ENCODE measurements around the gene TSHZ1. TPM values are rescaled to one million over a fixed set of nuclear protein-coding genes. Genes with fewer than 3 reads are reported as not detected.

TSHZ1 gene
- polyA plus RNA-seq, 2 of the 4 experiments (the other 2 are of a cell fraction) = 2.2 to 3.0 TPM

GRCh38 chr18:75167137-75167536 lies 43.5 kb upstream of the TSHZ1 start:
- TF ChIP-seq MAFK (IDR thresholded peaks at IDR 0.05; ENCODE audit: partially characterized antibody) (no peak), EP300 (IDR thresholded peaks at IDR 0.05) (no peak), PHF8 (IDR thresholded peaks at IDR 0.05; ENCODE audit: borderline replicate concordance, low read depth) (no peak), ZSCAN20 (CRISPR knock-in tag; IDR thresholded peaks at IDR 0.05) (no peak), RARB (CRISPR knock-in tag; IDR thresholded peaks at IDR 0.05) (no peak), MYC (IDR thresholded peaks at IDR 0.05; ENCODE audit: borderline replicate concordance, low read length) (no peak), POLR2A (IDR thresholded peaks at IDR 0.05; ENCODE audit: low read length) (no peak), CBX2 (IDR thresholded peaks at IDR 0.05; ENCODE audit: borderline replicate concordance, low read depth) (no peak), SMC3 (IDR thresholded peaks at IDR 0.05) (no peak), USF2 (IDR thresholded peaks at IDR 0.05) (no peak), NPAS2 (CRISPR knock-in tag; IDR thresholded peaks at IDR 0.05; ENCODE audit: borderline replicate concordance) (no peak)
- TF ChIP-seq, protein P1, sequence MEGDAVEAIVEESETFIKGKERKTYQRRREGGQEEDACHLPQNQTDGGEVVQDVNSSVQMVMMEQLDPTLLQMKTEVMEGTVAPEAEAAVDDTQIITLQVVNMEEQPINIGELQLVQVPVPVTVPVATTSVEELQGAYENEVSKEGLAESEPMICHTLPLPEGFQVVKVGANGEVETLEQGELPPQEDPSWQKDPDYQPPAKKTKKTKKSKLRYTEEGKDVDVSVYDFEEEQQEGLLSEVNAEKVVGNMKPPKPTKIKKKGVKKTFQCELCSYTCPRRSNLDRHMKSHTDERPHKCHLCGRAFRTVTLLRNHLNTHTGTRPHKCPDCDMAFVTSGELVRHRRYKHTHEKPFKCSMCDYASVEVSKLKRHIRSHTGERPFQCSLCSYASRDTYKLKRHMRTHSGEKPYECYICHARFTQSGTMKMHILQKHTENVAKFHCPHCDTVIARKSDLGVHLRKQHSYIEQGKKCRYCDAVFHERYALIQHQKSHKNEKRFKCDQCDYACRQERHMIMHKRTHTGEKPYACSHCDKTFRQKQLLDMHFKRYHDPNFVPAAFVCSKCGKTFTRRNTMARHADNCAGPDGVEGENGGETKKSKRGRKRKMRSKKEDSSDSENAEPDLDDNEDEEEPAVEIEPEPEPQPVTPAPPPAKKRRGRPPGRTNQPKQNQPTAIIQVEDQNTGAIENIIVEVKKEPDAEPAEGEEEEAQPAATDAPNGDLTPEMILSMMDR (IDR thresholded peaks at IDR 0.05) = no peak
- Histone ChIP-seq H3K4me2 (no peak overlapping the region), H3K4me1 (no peaks in the 10 kb centered on the region), H3K9me3 (no peaks in the 10 kb centered on the region), H3K27ac (no peak overlapping the region), H3K4me3 (no peak overlapping the region)
- FAIRE-seq (no peak), DNase-seq (ENCODE audit: low read depth in 1 of 2, low spot score in 1 of 2) (no peak), ATAC-seq (no peak)
- 69% methylated on average over 10 of the region's 10 CpGs for WGBS (ENCODE audit: missing lambda C conversion rate)
- ChIA-PET POLR2A (no interaction called here), CTCF (no interaction called here)

GRCh38 chr18:75167759-75168618 lies 42.6 kb upstream of the TSHZ1 start:
- no peak for DNase-seq (ENCODE audit: low read depth in 1 of 2, low spot score in 1 of 2)
- no peak overlapping the region for H3K4me2 ChIP-seq
- ChIA-PET POLR2A (no interaction called here), CTCF (no interaction called here)
- FAIRE-seq = no peak
- no peak overlapping the region for H3K27ac ChIP-seq
- TF ChIP-seq EHMT2 (IDR thresholded peaks at IDR 0.05; ENCODE audit: low read depth) = no peak
- TF ChIP-seq HOXB13 (CRISPR knock-in tag; IDR thresholded peaks at IDR 0.05; ENCODE audit: low read depth) = no peak
- no peak for ATAC-seq
- H3K4me1 ChIP-seq = no peaks in the 10 kb centered on the region
- H3K9me3 ChIP-seq = no peaks in the 10 kb centered on the region
- 62% methylated on average over 26 of the region's 33 CpGs for WGBS (ENCODE audit: missing lambda C conversion rate)
- H3K4me3 ChIP-seq = no peak overlapping the region

DNA sequence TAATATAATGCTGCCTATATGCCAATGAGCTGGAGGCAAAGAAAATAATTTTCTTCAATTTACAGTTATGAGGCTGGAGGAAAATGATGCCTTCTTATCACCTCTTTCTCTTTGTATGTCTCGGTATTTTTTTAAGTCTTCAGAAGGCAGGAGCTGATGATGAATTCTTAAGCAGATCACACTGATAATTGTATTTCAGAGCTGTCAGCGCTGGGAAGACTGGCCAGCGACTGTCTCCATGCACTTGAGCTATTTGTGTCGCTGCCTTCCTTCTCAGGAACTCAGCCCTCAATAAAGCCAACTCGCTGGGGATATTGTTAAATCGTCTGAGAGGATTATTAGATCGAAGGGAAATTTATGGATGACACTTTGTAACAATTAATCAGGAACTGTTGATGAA lies 42.0 kb upstream of the TSHZ1 start:
- no peak for FAIRE-seq
- TF ChIP-seq JUNB (IDR thresholded peaks at IDR 0.05) (no peak), CBX2 (IDR thresholded peaks at IDR 0.05; ENCODE audit: borderline replicate concordance, low read depth) (no peak), CEBPB (IDR thresholded peaks at IDR 0.05) (no peak), MAZ (IDR thresholded peaks at IDR 0.05; ENCODE audit: borderline replicate concordance, low read depth, low read length) (no peak), ZNF302 (CRISPR knock-in tag; IDR thresholded peaks at IDR 0.05) (no peak), ELK1 (IDR thresholded peaks at IDR 0.05; ENCODE audit: low read depth, low read length) (no peak), TP53 (CRISPR knock-in tag; IDR thresholded peaks at IDR 0.05) (no peak), NPAS2 (CRISPR knock-in tag; IDR thresholded peaks at IDR 0.05; ENCODE audit: borderline replicate concordance) (no peak)
- TF ChIP-seq, protein P2, sequence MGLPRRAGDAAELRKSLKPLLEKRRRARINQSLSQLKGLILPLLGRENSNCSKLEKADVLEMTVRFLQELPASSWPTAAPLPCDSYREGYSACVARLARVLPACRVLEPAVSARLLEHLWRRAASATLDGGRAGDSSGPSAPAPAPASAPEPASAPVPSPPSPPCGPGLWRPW (IDR thresholded peaks at IDR 0.05) = no peak
- DNase-seq (ENCODE audit: low read depth in 1 of 2, low spot score in 1 of 2) = no peak
- POLR2A ChIA-PET = no interaction called here
- H3K4me3 ChIP-seq = no peak overlapping the region
- H3K9me3 ChIP-seq = no peaks in the 10 kb centered on the region
- ATAC-seq = no peak
- CTCF ChIA-PET = no interaction called here
- no peaks in the 10 kb centered on the region for H3K4me1 ChIP-seq
- H3K27ac ChIP-seq = no peak overlapping the region
- H3K4me2 ChIP-seq = no peak overlapping the region
- WGBS (ENCODE audit: missing lambda C conversion rate) = 58% methylated on average over 7 of the region's 7 CpGs
